C4-2B (cell line): Measurements from ENCODE around the gene SLC2A13.

Source experiments
- CTCF ChIP-seq: fragments of 450-650 bp; conservative IDR thresholded peaks from 2 replicates; pipeline ENCODE4 v1.5.1; 2017; ENCODE audit warnings: mild to moderate bottlenecking
- ZFX ChIP-seq: fragments of 450-650 bp; IDR thresholded peaks from 2 replicates; pipeline ENCODE4 v1.6.1; 2017

- TF ChIP-seq CTCF (no peak), ZFX (no peak)
These were observed 317.6 kb downstream of the SLC2A13 start for GRCh38 chr12:39788239-39788638.
